ENCODE data around the gene UBTD1.

Gene UBTD1

DNA sequence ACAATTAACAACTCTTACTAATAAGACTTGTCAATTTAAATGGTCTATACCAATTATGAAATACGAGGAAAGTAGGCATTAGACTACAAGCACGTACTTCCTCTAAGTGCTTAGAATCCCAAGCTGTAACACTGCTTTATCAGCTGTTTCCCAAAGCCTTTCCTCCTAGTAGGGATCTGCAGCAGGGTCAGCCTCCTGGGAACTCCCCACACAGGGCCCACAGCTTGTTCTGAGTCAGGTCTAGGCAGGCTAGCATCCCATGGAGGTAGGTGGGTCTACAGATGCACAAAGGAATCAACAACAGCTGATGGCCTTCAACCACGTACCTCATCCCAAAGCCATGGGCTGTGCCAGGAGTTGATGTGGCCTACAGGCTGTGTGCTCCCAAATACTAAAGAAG lies 15.2 kb upstream of the UBTD1 start:
- DNase-seq (ENCODE audit: low spot score) = no peak

DNA sequence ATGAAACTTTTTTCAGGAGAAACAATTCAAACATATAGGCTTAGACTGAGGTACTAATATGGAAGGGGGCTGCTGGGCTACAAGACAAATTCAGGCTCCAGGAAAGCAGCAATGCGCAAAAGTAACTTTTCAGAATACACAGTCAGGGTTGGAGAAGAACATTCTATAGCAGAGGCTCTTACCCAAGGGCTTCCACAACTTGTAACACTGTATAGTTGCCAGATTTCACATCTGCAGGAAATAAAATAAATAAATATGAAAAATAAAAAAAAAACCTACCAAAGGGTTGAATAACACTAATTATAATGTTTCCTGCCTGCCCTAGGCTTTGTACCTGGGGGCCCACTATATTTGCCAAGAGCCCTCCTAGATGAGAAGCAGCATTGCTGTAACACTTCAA lies 14.8 kb upstream of the UBTD1 start:
- DNase-seq (ENCODE audit: low spot score) = no peak

DNA sequence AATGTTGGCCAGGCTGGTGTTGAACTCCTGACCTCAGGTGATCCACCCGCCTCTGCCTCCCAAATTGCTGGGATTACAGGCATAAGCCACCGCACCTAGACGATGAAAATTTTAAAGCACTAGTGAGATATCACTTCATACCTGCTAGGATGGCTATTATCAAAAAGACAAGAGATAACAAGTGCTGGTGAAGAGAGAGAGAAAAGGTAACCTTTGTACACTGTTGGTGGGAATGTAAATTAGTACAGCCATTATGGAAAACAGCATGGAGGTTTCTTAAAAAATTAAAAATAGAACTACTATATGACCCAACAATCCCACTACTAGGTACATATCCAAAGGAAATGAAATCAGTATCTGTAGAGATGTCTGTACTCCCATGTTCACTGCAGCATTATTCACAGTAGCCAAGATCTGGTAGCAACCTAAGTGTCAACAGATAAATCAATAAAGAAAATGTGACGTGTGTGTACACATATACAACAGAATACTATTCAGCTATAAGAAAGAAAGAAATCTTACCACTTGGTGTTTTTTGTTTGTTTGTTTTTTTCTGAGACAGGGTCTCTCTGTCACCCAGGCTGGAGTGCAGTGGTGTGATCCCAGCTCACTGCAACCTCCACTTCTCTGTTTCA lies 13.0 kb upstream of the UBTD1 start:
- no peak for DNase-seq (ENCODE audit: low spot score)

DNA sequence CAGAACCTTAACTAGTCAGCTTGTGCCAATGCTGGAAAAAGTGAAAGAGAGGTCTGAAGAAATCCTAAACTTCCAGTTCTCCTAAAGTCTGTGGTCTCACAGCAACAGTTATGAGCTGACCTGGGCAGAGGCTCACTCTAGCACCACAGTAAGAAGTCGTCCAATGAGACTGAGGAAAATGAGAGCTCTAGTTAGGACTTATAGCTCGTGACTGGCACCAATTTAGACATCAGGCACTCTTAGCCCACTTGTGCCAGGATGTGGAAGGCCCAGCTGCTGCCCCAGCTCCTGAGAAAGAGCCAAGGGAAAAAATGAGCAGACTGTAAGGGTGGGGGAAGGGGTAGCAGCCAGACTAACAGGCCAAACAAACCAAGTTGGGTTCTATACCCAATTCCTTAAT lies 8.1 kb upstream of the UBTD1 start:
- DNase-seq (ENCODE audit: low spot score) = peak; percentile 72

DNA sequence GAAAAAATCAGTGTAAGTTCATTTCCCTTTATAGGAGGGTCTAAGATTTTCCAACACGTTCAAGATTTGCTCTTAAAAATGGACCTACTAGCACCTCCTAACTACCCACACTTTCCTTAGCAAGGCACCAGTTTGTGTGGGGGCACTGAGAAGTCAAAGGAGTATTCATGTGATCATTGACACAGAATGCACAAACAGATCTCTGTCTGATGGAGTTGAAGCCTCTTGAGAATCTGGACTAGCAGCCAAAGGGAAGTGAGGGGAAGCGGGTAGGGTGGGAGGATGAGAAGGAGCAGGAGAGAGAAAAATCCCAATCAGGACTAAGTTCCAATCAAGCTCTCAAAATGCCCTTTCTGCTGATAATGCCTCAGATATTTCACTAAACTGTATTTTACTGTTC lies 4.6 kb upstream of the UBTD1 start:
- peak; percentile 85 for DNase-seq (ENCODE audit: low spot score)

DNA sequence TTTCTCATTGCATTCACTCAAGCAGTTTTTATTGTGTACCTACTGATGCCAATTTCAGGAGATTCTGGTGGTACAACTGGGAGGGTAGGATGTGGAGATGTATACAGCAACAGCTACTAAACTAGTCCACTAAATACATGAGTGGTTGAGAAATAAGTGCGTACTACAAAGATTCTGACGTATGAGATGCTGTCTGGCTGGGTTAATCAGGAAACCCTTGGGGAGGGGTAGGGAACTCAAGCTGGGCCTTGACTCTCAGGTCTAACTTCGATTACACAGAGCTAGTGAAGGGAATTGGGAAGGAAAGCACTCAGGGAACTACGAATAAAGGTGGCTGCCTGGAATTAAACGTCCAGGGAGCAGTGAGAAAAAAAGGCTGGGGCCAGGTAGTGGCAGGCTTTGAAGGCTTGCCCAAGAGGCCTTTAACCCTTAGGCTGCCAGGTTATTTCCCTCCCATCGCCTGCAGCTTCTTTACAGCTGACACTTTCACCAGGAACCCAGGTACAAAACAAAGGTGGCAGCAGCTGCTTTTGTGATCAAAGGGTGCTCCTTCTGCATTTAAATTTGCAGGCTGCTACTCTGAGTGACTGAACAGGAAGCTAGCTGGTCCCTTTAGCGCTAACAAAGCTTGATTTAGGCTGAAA lies 3.7 kb upstream of the UBTD1 start:
- DNase-seq (ENCODE audit: low spot score) = no peak

DNA sequence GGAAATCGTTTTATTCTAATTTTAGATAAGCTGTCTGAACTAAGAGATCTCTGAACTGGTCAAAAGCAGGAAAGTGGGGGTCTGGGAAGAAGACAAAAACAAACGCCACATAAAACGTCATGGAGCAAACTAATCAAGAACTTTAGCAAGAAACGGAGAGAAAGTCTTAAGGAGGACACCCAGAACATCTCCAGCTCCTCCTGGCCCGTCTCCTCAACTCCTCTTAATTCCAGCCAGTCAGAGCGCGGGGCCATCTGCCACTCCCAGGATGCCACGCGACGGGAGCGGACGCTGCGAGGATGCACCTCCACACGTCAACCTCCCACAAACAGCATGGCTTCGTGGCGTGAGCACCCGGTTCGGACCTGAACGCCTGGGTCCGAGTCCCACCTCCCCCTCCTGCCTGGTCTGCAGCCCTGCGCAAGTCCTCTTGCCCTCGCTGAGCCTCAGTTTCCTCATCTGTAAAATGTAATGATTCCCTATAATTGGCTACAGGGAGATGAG lies 1.1 kb upstream of the UBTD1 start:
- peak; percentile 89 for DNase-seq (ENCODE audit: low spot score)

DNA sequence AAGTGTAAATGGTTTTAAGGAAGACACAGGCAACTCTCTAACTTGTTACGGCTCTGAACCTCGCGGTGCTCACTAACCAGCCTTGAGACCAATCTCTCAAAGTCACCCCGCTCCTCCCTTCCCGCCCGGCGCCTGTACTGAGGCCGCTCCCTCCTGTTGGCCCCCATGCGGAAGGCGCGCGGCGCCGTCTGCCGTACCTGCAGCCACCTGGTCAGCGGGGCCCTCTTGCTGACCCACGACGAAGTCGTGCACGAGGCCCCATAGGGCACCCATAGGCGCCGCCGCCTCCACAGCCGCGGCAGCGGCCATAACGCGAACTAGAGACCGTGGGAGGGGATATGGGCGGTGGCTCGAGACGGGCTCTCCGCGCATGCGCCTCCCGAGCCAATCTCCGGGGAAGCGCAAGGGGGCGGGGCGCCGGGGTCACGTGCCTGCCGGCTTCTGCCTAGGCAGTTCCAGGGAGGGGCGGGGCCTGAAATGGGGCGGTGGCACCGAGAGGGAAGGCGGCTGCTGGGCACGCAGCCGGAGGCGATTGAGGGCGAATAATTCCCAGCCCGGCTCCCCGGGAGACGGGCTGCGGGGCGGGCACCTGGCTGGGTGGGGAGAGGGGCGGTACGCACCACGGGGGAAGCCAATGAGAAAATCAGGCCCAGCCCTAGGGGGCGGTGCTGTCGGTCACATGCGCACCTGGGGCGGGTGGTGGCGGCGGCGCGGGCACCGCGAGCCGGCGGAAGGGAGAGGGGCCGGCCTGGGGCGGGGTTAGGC lies 466 bp upstream of the UBTD1 start, which contains the start of gene MMS19:
Gene MMS19, minus strand, starts transcription at position 347 of the 765 bp plus-strand sequence. Its CDS starts 38 bp downstream, at position 309.
- peak; percentile 98 for DNase-seq (ENCODE audit: low spot score)

DNA sequence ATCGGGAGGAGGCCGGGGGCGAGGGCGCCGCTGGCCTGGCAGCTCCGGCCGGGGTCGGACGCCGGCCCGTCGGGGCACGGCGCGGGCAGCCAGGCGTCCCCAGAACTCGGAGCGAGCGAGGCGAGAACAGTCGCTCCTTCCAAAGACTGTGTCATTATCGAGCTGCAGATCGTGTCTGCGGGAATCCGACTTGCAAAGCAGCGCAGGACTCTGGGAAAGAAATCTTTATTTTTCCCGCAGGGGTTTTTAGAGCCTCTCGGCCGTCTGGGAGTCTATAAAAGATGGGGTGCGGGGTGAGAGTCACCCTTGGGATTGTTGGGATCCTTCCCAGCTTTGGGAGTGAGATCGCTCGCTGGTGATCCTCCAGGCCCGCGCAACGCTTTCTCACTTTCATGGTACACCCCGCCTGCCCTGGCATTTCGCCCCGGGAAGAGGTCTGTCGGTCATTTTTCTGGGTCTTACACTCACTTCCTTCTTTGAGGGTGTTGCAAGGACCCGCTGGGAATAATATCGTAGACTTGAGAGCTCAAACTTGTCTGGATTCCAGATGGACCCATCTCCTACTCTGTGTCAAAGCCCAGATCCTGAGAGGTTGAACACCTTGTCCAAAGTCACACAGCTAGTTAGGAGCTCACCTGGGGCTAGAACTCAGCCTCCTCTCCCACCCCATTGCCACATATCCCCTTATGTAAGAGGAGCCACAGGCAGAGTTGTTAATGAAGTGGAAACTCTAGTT lies 1.0 kb downstream of the UBTD1 start:
- peak; percentile 63 for DNase-seq (ENCODE audit: low spot score)

DNA sequence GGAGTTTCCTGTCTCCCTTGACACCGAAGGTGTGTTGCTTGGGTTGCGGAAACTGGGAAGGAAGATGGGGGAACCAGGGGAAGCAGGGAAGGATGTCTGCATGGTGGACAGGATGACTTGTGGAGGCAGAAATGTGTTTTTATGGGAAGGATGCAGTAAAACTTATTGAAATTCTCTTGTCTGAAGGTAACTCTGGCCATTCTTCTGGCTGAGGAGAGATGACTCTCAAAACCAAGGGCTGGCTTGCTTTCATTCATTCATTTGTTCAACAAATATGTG lies 1.5 kb downstream of the UBTD1 start:
- no peak for DNase-seq (ENCODE audit: low spot score)

DNA sequence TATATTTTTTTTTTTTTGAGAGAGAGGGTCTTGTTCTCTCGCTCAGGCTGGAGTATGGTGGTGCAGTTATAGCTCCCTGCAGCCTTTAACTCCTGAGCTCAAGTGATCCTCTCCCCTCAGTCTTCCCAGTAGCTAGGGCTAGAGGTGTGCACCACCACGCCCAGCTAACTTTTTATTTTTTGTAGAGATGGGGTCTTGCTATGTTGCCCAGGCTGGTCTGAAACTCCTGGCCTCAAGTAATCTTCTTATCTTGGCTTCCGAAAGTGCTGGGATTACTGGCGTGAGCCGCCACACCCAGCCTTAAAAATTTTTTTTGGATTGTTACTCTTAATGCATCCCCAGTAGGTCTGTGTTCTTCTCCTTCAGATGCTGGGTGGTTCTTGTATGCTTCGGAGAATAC lies 4.2 kb downstream of the UBTD1 start:
- DNase-seq (ENCODE audit: low spot score) = no peak

DNA sequence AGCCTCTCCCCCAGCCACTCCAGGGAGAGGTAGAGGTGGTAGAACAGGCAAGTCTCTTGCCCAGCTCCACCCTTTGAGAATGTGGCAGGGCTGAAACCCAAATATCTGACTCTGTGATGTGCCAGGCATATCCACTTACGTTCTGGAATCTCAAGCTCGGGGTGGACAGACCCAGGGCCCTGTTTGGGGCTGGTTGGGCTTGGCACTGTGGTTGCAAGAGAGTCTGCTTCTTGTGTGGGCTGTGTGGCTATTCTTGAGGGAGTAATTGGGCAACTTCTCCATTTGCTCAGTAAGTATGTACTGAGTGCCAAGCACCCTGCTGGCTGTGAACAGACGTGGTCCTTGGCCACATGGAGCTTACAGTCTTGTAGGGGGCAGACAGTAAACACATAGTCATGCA lies 4.7 kb downstream of the UBTD1 start:
- DNase-seq (ENCODE audit: low spot score) = no peak

DNA sequence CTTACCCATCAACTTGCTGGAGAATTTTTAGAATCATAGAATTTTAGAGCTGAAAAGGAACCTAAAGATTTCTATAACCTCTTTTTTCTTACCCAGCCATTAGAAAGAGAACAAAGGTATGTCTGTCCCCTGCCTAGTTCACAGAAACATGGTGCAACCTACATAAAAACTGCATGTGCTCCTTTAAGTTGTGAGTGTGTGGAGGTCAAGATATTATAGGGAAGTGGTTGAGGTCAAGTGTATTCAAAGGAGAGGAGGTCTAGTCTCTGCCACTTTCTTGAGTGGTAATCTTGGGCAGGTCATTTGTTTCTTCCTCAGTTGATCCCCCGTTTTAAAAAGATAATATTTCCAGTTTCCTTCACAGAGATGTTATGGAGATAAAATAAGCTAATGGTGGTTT lies 6.4 kb downstream of the UBTD1 start:
- DNase-seq (ENCODE audit: low spot score) = no peak

DNA sequence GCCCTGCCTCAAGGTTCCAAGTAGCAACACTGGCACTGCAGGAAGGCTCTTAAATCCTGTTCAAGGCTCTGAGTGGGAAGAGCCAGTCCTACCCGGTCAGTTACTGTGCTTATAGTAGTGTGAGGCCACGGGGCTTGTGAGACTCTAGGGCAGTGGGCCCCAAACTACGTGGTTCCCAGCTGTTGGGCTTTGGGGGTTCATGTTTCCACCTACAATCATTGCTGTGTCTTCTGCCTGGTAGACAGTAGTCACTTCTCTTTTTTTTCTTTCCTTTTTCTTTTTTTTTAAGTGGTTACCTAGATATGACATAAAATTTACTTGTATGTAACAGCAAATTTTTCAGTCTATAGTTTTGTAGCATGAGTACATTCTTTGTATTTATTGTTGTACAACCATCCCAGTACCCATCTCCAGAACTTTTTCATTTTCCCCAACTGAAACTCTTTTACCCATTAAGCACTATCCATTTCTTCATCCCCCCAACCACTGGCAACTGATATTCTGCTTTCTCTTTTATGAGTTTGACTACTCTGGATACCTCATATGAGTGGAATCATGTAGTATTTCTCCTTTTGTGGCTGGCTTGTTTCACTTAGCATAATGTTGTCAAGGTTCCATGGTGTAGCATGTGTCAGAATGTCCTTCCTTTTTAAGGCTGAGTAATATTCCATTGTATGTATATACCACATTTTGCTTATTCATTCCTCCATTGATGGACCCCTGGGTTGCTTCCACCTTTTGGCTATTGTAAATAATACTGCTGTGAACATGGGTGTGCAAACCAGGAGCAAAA lies 7.7 kb downstream of the UBTD1 start:
- no peak for DNase-seq (ENCODE audit: low spot score)

DNA sequence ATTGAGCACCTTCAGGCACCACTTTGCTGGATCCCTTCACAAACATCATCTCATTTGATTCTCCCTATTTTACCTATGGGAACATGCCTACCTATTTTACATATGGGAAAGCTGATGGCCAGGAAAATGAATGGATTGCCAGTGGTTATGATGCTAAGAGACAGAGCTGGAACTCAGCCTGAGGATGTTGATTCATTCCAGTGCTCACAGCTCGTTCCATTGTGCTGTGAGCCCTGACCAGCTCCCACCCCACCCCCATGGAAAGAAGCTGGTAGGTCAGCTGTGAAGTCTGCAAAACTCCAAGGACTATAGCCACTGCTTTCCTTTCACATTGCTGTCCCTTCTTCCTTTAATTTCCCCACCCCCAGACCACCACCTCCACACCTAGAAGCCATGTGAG lies 9.6 kb downstream of the UBTD1 start:
- no peak for DNase-seq (ENCODE audit: low spot score)

DNA sequence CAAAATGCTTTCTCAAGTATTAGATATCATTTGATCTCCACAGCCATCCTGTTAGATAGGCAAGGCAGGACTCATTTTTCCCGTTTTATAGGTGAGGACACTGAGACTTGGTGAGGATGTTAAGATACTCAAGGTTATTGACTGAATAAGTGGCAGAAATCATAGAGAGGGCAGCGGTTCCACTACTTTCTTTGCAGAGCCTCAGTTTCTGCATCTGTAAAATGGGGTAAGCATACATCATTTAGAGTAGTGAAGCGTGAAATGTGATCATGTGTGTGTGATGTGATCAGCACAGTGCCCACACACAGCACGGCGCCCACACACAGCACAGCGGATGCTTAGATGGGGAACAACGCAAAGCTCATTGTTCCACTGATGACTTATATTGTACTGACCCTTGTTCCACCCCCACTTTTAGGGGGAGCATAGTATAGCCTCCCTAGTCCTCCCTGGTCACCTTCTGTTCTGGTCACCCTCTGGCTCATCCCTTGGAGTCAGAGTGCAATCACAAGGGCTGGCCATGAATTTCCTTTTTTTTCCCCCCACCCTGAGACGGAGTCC lies 10.5 kb downstream of the UBTD1 start:
- no peak for DNase-seq (ENCODE audit: low spot score)

DNA sequence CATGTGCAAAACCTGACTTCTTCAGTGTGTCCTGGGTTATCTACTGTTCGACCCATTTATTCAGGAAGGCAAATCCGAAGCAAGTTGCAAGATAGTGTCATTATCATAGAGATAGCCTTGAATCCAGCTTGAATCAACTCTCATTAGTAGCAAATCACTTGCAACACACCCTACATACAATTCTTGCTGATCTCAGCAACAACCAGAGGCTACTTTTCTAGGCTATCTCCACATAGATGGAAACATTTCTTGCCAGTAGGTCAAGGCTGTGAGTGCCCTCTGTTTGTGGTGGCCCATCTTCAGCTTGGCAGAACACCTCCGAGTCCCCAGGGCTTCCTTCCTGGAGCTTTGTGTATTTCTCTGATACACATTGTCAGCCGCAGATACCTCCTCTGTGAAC lies 12.0 kb downstream of the UBTD1 start:
- DNase-seq (ENCODE audit: low spot score) = no peak

DNA sequence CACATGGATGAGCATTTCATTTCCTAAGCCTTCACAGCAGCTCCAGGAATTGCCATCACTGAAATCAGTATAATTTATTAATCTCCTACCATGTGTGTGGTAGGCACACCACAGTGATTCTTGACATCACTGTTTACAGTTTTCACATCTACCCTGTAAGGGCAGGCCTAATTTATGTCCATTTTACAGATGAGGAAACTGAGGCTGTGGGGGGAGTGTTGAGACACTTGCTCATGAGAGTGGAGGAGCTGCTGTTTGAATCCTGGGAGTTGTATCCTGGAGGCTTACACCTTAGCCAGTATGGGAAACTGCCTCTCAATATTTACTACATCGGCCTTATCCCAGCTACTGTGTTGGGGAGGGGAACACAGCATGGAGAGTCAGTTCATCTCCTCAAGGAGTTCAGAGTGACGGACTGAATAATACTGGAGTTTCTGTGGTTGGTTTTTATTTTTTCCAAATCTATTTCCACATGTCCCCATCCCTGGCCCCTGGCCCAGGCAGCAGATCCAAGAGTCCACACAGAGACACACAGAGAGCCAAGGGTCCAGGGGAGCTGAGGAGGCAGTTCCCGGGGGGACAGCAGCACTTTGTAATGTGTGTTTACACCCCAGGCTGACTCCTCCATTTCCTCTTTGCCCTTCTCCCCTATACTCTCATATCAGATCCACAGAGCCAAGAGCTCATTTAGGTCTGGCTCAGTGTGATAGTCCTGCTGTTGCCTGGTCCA lies 13.2 kb downstream of the UBTD1 start:
- no peak for DNase-seq (ENCODE audit: low spot score)

DNA sequence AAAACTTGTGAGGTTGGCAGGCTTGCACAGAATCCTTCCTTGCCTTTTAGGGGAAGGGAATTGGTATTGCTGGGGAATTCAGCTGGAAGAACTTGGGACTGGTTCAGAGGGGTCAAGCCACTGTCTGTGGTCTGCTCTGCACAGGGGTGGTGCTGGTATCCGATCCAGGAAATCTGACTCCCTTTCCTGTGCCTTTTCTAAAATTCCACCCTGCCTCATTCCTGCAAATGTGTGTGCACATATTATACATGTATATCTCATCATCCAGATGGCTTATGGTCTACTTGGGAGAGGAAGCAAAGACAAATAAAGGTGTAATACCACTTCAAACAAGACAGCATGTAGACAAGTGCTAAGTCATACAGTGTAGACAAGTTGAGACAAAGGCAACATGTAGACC lies 14.3 kb downstream of the UBTD1 start:
- no peak for DNase-seq (ENCODE audit: low spot score)

DNA sequence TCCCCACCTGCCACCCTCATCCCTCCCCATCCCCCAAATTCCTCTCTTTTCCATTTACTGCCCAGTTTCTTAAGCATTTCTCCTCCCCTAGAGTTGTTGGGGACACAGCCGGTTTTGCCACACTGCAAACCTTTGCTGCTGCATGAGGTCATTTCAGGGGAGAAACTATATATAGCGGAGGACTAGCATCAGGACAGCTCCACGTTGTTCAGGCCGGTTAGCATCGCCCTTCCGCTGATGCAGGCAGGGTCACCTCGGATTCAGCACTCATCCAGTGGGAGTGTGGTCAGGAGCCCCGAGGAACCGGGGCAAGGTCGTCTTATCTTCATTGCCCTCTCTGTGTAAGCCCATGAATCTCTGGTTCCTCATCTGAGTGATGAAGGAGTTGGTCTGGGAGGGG lies 15.6 kb downstream of the UBTD1 start:
- no peak for DNase-seq (ENCODE audit: low spot score)

Measured in Ammon's horn (tissue), 1 donor.